HG03039 (cell line): ENCODE results near the gene ASXL1.
"Not testable (repeated sequence)": the region's sequence is repeated elsewhere in the genome, so short reads cannot be mapped to it uniquely, and the experiment has no call there.

Experiments
- ATAC-seq: cut with Tn5 transposase; IDR thresholded peaks from one replicate; pipeline ENCODE4 v1.9.1; 2021; ENCODE audit warnings: mild to moderate bottlenecking, moderate library complexity; ENCODE audit not compliant: unreplicated experiment

ASXL1 gene

DNA sequence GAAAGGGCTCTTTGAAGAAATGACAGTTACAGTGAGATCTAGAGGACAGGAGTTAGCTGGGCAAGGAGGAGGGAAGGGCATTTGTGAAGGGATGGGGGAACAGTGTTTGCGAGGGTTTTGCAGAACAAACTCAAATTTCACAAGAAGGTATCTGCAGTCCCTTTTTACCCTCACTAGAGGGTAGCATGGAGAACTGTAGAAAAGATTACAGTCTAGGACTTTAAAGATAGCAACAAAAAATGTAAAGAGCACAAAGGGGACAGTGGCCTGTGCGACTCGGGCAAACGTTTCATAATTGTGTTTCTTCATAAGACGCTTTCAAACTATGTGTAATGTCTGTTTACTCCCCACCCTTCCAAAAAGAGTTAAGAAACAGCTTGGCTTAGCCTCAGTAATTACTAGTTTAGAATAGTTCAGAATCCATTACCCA, 21.2 kb upstream of the ASXL1 start:
- no peak for ATAC-seq

DNA sequence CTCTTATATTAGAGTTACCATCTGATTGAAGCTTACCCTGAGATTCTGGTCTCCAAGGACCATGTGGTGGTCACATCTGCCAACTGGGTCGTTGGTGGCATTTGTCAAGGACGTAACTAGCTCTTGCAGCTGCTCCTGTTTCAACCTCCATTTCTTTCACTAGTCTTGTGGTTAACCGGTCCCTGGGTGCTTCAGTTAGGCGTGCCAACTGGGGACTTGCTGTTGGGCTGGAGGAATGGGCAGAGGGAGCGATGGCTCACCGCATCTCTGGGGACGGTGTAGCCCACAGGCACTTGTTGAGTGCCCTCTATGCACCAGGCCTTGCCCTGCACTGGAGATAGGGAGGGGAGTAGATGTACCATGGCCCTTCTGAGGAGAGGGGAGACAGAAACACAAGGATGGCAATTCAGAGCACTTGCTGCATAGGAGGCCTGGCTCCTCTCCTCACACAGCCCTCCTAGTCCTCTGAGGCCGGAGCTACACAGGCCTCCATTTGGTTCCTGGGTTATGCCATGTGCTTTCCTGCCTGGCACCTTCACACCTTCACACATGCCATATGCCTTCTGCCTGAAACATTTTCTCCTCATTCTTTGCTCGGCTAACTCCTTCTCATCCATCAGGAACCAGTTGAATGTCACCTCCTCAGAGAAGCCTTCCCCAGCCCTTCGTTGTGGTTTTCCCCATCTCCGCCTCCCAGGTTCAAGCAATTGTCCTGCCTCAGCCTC, 20.0 kb upstream of the ASXL1 start:
- no peak for ATAC-seq

DNA sequence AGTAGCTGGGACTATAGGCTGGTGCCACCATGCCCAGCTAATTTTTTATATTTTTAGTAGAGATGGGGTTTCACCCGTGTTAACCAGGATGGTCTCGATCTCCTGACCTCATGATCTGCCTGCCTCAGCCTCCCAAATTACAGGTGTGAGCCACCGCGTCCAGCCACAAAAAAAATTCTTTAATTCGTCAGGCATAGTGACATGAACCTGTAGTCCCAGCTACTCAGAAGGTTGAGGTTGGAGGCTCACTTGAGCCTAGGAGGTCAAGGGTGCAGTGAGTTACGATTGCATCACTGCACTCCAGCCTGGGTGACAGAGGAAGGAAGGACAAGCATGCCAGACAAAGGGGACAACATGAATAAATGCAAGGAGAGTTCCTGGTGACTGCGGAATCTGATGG, 19.5 kb upstream of the ASXL1 start:
- ATAC-seq, result no peak

GRCh38 chr20:32339116-32339515, 19.0 kb upstream of the ASXL1 start:
- ATAC-seq, result no peak

DNA sequence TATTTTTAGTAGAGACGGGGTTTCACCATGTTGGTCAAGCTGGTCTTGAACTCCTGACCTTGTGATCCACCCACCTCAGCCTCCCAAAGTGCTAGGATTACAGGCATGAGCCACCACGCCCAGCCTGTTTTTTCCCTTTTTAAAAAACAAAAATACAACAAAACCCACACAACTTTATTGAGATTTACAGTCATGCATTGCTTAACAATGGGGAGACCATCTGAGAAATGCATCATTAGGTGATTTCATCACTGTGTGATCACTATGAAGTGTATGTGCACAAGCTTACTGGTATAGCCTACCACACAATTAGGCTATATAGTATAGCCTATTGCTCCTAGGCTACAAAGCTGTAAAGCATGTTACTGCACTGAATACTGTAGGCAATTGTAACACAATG, 17.1 kb upstream of the ASXL1 start:
- not testable (repeated sequence) for ATAC-seq

DNA sequence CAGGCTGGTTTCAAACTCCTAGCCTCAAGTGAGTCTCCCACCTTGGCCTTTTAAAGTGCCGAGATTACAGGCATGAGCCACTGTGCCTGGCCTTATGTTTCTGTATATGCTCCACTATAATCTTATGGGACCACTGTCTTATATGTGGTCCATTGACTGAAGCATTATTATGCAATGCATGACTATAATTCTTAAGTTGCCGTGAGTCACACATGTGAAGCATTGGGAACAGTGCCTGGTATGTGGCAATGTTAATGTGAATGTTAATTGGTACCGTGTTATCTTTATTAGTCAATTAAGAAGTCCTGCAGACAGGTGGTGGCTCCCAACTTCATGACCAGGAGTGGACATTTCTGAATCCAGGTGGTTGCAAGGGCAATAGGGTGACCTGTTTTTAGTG, 14.7 kb upstream of the ASXL1 start:
- ATAC-seq, result no peak

GRCh38 chr20:32344835-32345506, 13.2 kb upstream of the ASXL1 start:
- ATAC-seq, result no peak

DNA sequence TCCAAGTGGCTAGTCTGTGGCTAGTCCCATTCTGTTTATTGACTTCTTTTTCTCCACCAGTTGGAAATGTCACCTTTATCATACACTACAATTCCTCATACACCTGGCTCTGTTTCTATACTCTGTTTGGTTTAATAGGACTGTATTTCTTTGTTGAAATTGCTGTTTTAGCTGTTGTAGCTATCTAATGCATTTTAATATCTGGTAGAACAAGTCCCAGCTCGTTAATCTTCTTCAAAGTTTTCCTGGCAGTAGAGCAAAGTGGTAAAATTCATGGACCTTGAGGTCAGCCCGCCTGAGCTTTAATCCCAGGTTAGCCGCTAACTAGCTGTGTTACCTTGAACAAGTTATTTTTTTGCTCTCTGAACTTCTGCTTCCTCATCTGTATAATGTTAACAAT, 9.9 kb upstream of the ASXL1 start:
- no peak for ATAC-seq

GRCh38 chr20:32350421-32350820, 7.7 kb upstream of the ASXL1 start:
- ATAC-seq, result no peak

DNA sequence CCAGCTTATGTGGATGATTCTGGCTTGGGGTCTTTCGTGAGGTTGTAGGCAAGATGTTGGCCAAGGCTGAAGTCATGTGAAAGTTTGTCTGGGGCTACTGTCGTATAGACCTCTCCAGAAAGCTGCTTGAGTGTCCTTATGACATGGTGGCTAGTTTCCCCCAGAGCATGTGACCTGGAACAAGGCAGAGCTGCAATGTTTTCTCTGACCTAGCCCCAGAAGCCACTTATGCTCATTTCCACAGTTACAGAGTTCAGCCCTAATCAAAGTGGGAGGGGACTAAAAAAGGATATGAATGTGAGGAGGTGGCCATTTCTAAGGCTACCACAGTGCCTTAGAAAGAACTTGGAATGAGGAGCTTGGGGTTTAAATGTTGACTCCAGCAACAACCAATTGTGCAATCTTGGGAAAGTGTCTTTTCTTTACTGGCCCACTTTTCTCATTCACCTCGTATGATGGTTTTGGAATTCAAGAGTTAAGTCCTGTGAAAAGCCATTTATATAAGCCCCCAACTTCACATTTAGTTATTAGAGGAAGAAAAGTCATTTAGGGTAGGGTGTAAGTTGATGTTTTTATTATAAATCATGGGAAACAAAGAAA, 5.9 kb upstream of the ASXL1 start:
- no peak for ATAC-seq

DNA sequence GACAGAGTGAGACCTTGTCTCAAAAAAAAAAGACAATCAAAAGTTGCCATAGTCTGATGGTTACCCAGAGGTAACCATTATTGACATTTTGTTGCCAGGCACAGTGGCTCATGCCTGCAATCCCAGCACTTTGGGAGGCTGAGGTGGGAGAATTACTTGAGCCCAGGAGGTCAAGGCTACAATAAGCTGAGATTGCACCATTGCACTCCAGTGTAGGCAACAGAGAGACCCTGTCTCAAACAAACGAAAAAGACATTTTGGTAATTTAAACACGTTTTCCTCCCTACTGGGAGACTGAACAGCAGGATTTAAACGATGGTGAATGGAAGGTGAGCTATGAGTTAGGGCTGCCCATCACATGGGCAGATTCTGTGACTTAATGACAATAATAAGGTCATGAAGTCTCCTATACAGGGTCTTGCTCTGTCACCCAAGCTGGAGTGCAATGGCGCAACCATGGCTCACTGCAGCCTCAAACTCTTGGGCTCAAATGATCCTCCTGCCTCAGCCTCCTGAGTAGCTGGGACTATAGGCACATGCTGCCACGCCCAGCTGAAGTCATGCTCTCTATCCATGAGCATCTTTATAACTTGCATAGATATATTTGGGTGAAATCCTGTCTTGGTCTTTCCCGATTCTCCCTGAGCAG, 4.2 kb upstream of the ASXL1 start:
- ATAC-seq, result no peak

DNA sequence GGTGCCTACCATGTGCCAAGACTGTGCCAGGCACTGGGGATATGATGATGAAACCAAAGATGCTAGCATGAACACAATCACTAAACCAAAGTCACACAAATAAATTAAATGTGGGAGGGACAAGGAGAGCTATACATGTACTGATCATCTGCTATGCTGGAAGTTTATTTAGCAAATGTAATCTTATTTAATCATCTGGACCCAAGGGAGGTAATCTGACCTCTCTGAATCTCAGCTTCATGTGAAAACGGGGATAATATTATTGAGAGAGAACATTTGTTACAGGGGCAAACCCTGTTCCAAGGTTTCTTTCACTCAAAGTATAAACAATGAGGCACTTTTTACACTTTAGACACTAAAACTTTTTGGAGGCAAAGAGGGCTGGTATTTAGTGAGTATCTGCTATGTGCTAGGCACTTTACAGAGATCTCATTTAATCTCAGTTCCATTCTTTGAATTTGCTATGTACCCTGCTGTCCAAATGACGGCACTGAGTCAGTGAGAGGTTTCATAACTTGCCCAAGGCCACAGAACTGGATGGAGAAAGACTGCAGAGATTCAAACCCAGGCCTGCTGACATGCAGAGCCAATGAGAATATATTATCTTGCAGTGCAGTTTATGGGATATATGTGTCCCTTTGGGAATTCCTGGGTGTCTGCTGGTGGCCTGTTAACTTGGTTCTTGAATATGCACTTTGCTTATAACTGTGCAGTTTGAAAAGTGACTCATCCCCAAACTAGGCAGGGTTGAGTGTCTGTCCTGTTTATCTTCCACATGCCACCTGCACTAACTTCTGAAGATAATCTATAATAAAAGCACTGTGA, 3.3 kb upstream of the ASXL1 start:
- no peak for ATAC-seq

DNA sequence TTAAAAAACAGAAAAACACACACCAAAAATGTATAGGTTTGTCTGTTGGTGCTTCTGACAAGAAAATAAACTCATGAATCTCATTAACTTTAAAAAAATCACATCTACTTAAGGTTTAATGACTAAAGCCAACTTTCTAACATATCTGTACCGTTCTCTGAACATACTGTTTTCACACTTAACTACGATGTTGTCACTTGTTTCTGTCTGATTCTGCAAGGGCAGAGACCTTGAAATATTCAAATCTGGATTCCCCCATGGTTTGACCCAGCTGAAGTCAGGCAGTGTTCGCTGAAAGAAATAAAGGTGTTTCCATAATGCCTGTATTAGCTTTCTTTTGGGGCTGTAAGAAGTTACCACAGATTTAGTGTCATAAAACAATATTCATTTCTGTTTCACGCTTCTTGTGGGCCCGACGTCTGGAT, 2.7 kb upstream of the ASXL1 start:
- ATAC-seq, result no peak

- not testable (repeated sequence) for ATAC-seq
Measured at GRCh38 chr20:32355907-32356621, 2.1 kb upstream of the ASXL1 start.

DNA sequence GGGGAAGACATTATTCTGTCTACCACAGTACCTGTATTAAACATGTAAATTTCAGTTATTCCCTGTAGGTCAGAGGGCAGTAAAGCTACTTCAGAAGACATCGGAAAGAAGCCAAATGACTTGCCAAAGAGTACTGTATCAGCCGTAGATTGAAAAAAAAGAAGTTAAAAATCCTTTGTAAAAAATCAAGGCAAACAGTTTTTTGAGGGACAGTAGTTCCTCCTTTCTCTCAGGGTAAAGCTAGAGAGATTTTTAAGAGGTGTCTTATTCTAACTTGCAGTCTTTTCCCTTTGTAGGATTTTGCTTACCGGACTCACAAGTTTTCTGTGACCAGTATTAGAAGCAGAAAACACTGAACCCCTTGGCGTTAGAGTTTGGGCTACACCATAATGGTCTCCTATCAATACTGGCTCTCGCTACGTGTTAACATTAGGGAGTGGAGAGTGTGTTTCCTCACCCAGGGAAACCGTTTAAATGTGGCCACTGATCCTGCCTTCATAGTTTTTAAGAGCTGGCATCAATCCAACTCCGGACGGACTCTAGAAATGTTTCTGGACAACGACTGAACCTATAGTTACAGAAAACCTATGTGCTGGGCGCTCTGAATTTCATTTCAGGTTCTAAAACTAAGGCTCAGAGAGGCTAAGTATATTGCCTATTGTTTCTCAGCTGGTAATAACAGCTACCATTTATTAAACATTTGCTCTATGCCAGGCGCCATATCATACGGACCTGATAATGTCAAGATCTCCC, 1.3 kb upstream of the ASXL1 start:
- no peak for ATAC-seq

DNA sequence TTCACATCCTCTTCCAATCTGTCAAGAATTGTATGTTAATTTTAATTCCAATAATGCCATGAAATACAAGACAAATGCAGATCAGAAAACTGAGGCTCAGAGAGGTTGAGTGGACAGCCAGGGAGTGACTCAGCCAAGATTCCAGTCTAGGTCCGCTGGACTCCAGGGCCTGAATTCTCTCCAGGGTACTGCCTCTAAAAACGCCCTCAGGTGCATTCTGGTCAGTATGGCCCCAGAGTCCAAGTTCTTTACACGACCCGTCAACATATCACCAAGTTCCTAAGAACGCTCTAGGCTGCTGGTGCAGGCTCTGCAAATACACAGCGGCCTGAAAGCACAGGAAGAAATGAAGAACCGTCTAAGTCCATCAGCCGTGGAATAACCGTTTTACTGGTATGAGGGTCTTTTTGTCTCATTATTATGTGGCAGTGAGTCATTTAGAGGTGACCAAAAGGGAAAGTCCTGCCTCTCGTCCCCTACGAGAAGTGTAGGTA, 709 bp upstream of the ASXL1 start:
- no peak for ATAC-seq

- no peak for ATAC-seq
Measured at GRCh38 chr20:32358632-32358882, 426 bp downstream of the ASXL1 start.

GRCh38 chr20:32358883-32359632, 927 bp downstream of the ASXL1 start:
- no peak for ATAC-seq
